Measurements from ENCODE around the gene TNFAIP3.

Gene TNFAIP3

DNA sequence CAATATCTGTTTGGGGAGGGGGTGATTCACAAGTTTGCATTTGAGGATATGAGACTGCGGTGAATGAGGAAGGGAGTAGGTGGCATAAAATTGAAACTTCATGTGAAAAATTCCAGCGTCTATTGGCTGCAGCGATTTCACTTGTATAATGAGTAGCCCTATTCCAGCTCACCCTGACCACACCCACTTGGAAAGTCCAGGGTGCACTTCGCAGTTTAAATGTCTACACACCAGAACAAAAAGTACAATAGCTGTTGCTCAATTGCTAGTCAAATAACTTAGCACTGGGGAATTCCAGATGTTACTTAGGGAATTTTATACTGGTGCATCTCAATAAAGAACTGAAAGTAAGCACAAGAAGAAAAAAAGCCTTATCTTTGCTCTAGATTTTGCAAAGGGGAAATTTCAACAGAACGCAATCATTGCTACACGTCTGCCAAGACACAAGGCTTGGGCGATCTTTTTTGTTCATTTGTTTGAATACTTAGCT, 6.3 kb downstream of the TNFAIP3 start:
- H3K4me3 ChIP-seq (ENCODE audit: low read depth, low read length) = peak overlapping the region; percentile 17
- TF ChIP-seq, protein P1, sequence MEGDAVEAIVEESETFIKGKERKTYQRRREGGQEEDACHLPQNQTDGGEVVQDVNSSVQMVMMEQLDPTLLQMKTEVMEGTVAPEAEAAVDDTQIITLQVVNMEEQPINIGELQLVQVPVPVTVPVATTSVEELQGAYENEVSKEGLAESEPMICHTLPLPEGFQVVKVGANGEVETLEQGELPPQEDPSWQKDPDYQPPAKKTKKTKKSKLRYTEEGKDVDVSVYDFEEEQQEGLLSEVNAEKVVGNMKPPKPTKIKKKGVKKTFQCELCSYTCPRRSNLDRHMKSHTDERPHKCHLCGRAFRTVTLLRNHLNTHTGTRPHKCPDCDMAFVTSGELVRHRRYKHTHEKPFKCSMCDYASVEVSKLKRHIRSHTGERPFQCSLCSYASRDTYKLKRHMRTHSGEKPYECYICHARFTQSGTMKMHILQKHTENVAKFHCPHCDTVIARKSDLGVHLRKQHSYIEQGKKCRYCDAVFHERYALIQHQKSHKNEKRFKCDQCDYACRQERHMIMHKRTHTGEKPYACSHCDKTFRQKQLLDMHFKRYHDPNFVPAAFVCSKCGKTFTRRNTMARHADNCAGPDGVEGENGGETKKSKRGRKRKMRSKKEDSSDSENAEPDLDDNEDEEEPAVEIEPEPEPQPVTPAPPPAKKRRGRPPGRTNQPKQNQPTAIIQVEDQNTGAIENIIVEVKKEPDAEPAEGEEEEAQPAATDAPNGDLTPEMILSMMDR (IDR thresholded peaks at IDR 0.05; ENCODE audit: borderline replicate concordance, insufficient read depth, low read depth, low read length) = no peak

DNA sequence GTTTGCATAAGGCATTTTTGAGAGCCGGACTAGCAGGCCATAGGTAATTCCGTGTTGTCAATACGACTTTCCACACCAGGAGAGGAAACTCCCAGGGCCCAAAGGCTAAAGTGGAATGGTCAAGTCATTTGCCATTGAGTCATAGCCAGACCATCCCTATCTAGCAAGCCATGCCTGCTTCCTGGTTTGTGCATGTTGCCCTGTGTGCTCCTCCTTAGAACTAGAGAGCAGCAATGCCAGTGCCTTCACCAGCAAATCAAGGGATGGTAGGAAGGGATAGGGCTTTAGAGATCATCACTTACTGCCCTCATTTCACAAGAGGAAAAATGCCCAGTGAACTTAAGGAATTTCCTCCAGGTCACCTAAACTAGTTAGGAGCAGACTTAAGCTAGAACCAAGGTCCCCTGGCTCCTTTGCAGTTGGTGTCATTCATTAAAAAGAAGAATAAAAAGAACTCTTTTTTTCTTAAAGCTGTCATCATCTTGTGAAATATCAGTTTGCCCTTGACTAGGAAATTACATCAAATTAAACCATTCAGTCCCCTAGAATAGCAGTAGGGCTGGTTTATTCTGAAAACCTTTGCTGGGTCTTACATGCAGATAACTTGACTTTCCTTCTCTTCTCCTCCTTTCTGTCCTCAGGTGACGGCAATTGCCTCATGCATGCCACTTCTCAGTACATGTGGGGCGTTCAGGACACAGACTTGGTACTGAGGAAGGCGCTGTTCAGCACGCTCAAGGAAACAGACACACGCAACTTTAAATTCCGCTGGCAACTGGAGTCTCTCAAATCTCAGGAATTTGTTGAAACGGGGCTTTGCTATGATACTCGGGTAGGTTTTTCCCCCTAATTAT, 7.4 kb downstream of the TNFAIP3 start:
- peak overlapping the region; percentile 5 for H3K4me3 ChIP-seq (ENCODE audit: low read depth, low read length)
- TF ChIP-seq, protein P1 (IDR thresholded peaks at IDR 0.05; ENCODE audit: borderline replicate concordance, insufficient read depth, low read depth, low read length) = no peak

DNA sequence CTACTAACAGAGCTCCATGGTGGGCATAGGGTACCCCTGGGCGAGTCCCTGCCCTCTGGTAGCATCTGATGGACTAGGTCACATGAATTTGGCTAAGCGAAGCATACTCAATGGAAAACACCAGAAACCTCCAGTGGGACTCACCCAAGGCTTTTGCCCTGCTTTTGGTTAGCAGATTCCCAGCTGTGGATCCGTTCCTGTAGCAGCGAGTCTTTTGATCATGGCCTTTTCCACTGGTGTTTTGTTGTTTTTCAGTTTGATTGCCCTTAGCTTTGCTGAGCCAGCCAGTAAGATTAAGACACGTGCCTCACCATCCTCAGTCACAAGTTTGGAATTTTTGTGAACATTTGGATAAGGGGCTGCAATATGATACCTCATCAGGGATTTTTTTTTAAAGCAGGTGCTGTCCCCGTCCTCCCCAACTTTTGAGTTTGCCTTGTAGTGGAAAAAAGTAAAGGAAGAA, 8.0 kb downstream of the TNFAIP3 start:
- TF ChIP-seq, protein P1 (IDR thresholded peaks at IDR 0.05; ENCODE audit: borderline replicate concordance, insufficient read depth, low read depth, low read length) = no peak
- no peak overlapping the region for H3K4me3 ChIP-seq (ENCODE audit: low read depth, low read length)

DNA sequence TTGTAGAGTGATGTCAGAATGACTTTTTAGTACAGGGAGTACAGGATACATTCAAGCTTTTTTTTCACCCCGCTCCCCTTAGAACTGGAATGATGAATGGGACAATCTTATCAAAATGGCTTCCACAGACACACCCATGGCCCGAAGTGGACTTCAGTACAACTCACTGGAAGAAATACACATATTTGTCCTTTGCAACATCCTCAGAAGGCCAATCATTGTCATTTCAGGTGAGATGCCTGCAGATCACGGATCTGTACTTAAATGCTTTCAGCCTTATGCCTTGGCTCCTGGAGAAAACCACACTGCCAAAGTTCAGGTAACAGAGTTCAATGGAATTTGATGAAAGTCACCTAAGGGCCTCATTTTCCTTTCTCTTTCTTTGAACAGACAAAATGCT, 8.5 kb downstream of the TNFAIP3 start:
- no peak overlapping the region for H3K4me3 ChIP-seq (ENCODE audit: low read depth, low read length)
- TF ChIP-seq, protein P1 (IDR thresholded peaks at IDR 0.05; ENCODE audit: borderline replicate concordance, insufficient read depth, low read depth, low read length) = no peak

DNA sequence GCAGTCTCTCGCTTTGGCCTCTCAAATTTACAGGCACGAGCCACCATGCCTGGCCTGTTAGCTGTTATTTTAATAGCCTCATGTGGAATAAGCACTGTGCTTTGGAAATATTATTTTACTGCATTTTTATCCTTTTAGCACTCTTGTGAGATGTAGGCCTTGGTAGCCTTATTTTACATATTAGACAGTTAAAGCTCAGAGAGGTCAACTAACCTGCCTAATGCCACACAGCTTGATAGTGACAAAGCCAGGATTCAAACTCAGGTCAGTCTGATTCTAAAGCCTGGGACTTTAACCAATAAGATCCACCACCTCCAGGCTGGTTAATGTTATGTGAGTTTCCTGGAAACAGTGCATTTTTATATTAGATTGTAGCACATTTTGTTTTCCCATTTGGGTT, 9.5 kb downstream of the TNFAIP3 start:
- H3K4me3 ChIP-seq (ENCODE audit: low read depth, low read length) = no peak overlapping the region
- TF ChIP-seq, protein P1 (IDR thresholded peaks at IDR 0.05; ENCODE audit: borderline replicate concordance, insufficient read depth, low read depth, low read length) = no peak

DNA sequence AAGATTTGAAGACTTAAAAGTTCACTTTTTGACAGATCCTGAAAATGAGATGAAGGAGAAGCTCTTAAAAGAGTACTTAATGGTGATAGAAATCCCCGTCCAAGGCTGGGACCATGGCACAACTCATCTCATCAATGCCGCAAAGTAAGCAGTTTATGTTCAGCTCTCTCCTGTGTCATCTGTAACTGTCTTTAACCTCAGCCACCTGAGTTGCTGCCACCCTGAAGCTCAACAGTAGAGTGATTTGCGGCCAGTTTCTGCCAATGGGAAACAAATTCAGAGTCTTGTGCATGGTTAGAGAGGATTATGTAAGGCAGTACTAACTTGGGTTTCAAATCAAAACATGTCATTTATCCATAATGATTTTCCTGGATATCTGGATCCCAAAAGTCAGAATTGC, 10.1 kb downstream of the TNFAIP3 start:
- TF ChIP-seq, protein P1 (IDR thresholded peaks at IDR 0.05; ENCODE audit: borderline replicate concordance, insufficient read depth, low read depth, low read length) = no peak
- no peak overlapping the region for H3K4me3 ChIP-seq (ENCODE audit: low read depth, low read length)

DNA sequence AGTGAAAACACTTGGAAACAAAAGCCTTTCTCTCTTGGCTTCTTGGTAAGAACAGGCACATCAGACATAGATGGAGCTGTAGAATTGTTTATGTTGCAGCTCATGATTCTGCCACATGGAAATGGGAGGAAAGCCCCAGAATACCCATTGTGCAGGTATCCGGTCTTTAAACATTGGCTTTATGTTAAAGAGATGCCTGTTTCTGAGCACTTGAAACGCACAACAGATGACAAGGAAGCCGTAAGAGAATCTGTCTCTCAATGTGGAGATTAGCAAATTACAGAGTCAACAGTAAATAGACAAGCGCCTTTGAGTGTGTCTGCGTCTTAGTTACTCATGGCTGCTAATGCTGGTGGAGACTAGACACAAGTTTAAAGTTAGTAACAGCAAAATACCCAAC, 10.5 kb downstream of the TNFAIP3 start:
- TF ChIP-seq, protein P1 (IDR thresholded peaks at IDR 0.05; ENCODE audit: borderline replicate concordance, insufficient read depth, low read depth, low read length) = no peak
- H3K4me3 ChIP-seq (ENCODE audit: low read depth, low read length) = no peak overlapping the region
